IMR-90 (cell line): ENCODE data around the gene CENPN. TPM values are rescaled to one million over a fixed set of nuclear protein-coding genes. Genes with fewer than 3 reads are reported as not detected.

Experiments used
- ATAC-seq: fragments of 200-7000 bp; cut with Tn5 transposase; 2 replicates; pipeline ENCODE4 v1.9.1; 2020; ENCODE audit warnings: low read depth, mild to moderate bottlenecking, moderate library complexity
- BruUV-seq: library from RNA; stranded (reverse); fragments of 400-500 nt; replicated peaks from 2 replicates; lab custom pipeline; 2021; lab: Mats Ljungman, UMichigan
- CTCF ChIA-PET: fragments of 300-600 bp; formaldehyde crosslinking; extraction: SDS; loops from one replicate; lab custom pipeline; 2021; ENCODE audit warnings: antibody characterized with exemption; lab: Yijun Ruan, JAX
- POLR2A ChIA-PET: fragments of 300-600 bp; sonication (Branson Sonifier 250); formaldehyde crosslinking; loops from one replicate; lab custom pipeline; 2022; ENCODE audit warnings: antibody characterized with exemption; ENCODE audit not compliant: unreplicated experiment; lab: Charles Lee
- DNase-seq: peaks from one replicate; pipeline ENCODE4 v3.0.0; 2013
- H2AFZ ChIP-seq: replicated peaks from 2 replicates; pipeline ENCODE3; 2013; ENCODE audit warnings: low read length, mild to moderate bottlenecking; ENCODE audit not compliant: poor library complexity
- H2AK5ac ChIP-seq: 2 replicates; pipeline ENCODE4 v1.6.1; 2013; ENCODE audit warnings: low read depth, low read length, inconsistent platforms
- H2AK9ac ChIP-seq: replicated peaks from 2 replicates; pipeline ENCODE3; 2013; ENCODE audit warnings: mild to moderate bottlenecking, low read depth, low read length, moderate library complexity; ENCODE audit not compliant: poor library complexity
- H2BK120ac ChIP-seq: 2 replicates; pipeline ENCODE4 v1.6.1; 2013; ENCODE audit warnings: low read depth, low read length, inconsistent platforms
- H2BK15ac ChIP-seq: 3 replicates; pipeline ENCODE4 v1.6.1; 2013; ENCODE audit warnings: low read depth, low read length, inconsistent platforms
- H2BK20ac ChIP-seq: 2 replicates; pipeline ENCODE4 v1.6.1; 2013; ENCODE audit warnings: low read depth, mild to moderate bottlenecking, inconsistent platforms, low read length, moderate library complexity
- H2BK5ac ChIP-seq: 2 replicates; pipeline ENCODE4 v1.6.1; 2013; ENCODE audit warnings: mild to moderate bottlenecking, low read depth, low read length, inconsistent platforms; ENCODE audit not compliant: poor library complexity, severe bottlenecking
- H3K14ac ChIP-seq: replicated peaks from 2 replicates; pipeline ENCODE4 v1.6.1; 2013; ENCODE audit warnings: low read depth, low read length, inconsistent platforms
- H3K18ac ChIP-seq: 2 replicates; pipeline ENCODE4 v1.6.1; 2013; ENCODE audit warnings: low read depth, low read length, control low read depth
- H3K23ac ChIP-seq: 2 replicates; pipeline ENCODE4 v1.6.1; 2013; ENCODE audit warnings: low read depth, low read length, inconsistent platforms
- H3K27ac ChIP-seq: 2 replicates; pipeline ENCODE4 v1.5.1; 2013; ENCODE audit warnings: mild to moderate bottlenecking, control low read depth, low read length; ENCODE audit not compliant: insufficient read depth
- H3K27me3 ChIP-seq: 2 replicates; pipeline ENCODE4 v1.6.1; 2013; ENCODE audit warnings: low read length; ENCODE audit not compliant: control insufficient read depth, insufficient read depth
- H3K36me3 ChIP-seq: 2 replicates; pipeline ENCODE4 v1.6.1; 2013; ENCODE audit warnings: low read length, mixed read lengths; ENCODE audit not compliant: control insufficient read depth, insufficient read depth
- H3K4ac ChIP-seq: 2 replicates; pipeline ENCODE4 v1.6.1; 2013; ENCODE audit warnings: low read depth, low read length, inconsistent platforms
- H3K4me1 ChIP-seq: 2 replicates; pipeline ENCODE4 v1.6.1; 2013; ENCODE audit warnings: low read length, mixed read lengths; ENCODE audit not compliant: control insufficient read depth, insufficient read depth
- H3K4me2 ChIP-seq: 2 replicates; pipeline ENCODE4 v1.6.1; 2013; ENCODE audit warnings: low read depth, mild to moderate bottlenecking, control low read depth, low read length, moderate library complexity
- H3K4me3 ChIP-seq: 2 replicates; pipeline ENCODE4 v1.5.1; 2013; ENCODE audit warnings: low read depth, mild to moderate bottlenecking, control low read depth, low read length, moderate library complexity; ENCODE audit not compliant: insufficient read depth
- H3K56ac ChIP-seq: 2 replicates; pipeline ENCODE4 v1.6.1; 2013; ENCODE audit warnings: low read length, inconsistent platforms; ENCODE audit not compliant: insufficient read depth; ENCODE audit errors: extremely low read depth
- H3K79me1 ChIP-seq, 2 experiments: 2 replicates each; pipeline ENCODE4 v1.6.1; 2013; ENCODE audit warnings: low read length in 2 of 2, inconsistent platforms in 1 of 2, low read depth in 1 of 2
- H3K9ac ChIP-seq: 2 replicates; pipeline ENCODE4 v1.6.1; 2013; ENCODE audit warnings: low read depth, low read length, control low read depth
- H3K9me1 ChIP-seq: 2 replicates; pipeline ENCODE4 v1.6.1; 2013; ENCODE audit warnings: low read length, inconsistent platforms; ENCODE audit not compliant: insufficient read depth
- H3K9me3 ChIP-seq: 2 replicates; pipeline ENCODE4 v1.6.1; 2013; ENCODE audit warnings: low read length; ENCODE audit not compliant: control insufficient read depth, insufficient read depth
- H4K20me1 ChIP-seq: 2 replicates; pipeline ENCODE4 v1.6.1; 2013; ENCODE audit warnings: low read length, inconsistent platforms; ENCODE audit not compliant: insufficient read depth
- H4K5ac ChIP-seq: 2 replicates; pipeline ENCODE4 v1.6.1; 2013; ENCODE audit warnings: mild to moderate bottlenecking, low read depth, low read length, control low read depth
- H4K8ac ChIP-seq, 2 experiments: 2 replicates each; pipeline ENCODE4 v1.6.1; 2013; ENCODE audit warnings: low read depth in 2 of 2, low read length in 2 of 2, control low read depth in 1 of 2, inconsistent platforms in 1 of 2
- H4K91ac ChIP-seq: 2 replicates; pipeline ENCODE4 v1.6.1; 2013; ENCODE audit warnings: low read depth, low read length, inconsistent platforms; ENCODE audit not compliant: insufficient read depth
- CEBPB ChIP-seq: IDR thresholded peaks from 2 replicates; pipeline ENCODE4 v1.6.1; 2012; ENCODE audit warnings: low read depth, low read length, improper control_type of control experiment
- MXI1 ChIP-seq: IDR thresholded peaks from 2 replicates; pipeline ENCODE4 v1.6.1; 2012; ENCODE audit warnings: low read depth, mild to moderate bottlenecking, low read length, moderate library complexity, borderline replicate concordance
- NFE2L2 ChIP-seq: fragments of 150-350 bp; IDR thresholded peaks from 2 replicates; pipeline ENCODE4 v1.6.1; 2016; ENCODE audit warnings: low read depth, mild to moderate bottlenecking, low read length
- POLR2A ChIP-seq: IDR thresholded peaks from 2 replicates; pipeline ENCODE4 v1.6.1; 2012; ENCODE audit warnings: mild to moderate bottlenecking, low read depth, low read length
- RAD21 ChIP-seq: IDR thresholded peaks from 2 replicates; pipeline ENCODE4 v1.6.1; 2012; ENCODE audit warnings: low read length, improper control_type of control experiment
- RCOR1 ChIP-seq: IDR thresholded peaks from 2 replicates; pipeline ENCODE4 v1.6.1; 2012; ENCODE audit warnings: mild to moderate bottlenecking, low read length, improper control_type of control experiment; ENCODE audit not compliant: insufficient replicate concordance
- SMC3 ChIP-seq: fragments of 150-350 bp; IDR thresholded peaks from 2 replicates; pipeline ENCODE4 v1.6.1; 2016; ENCODE audit warnings: low read depth, mild to moderate bottlenecking, antibody characterized with exemption, low read length, moderate library complexity
- WGBS, 2 experiments: methylation state at CpG; one replicate each; pipeline versions ENCODE4 v1.1.5 to v1.1.7; 2013; ENCODE audit warnings: missing lambda C conversion rate in 2 of 2; ENCODE audit not compliant: insufficient read length in 1 of 2; ENCODE audit errors: extremely low coverage in 2 of 2; 5-methylcytosine and 5-hydroxymethylcytosine counted together
- dilution Hi-C: fragments of 300-500 bp; cut with HindIII; formaldehyde crosslinking; loops from one replicate; pipeline ENCODE4 v1.14.3; 2018; ENCODE audit warnings: low sequenced_read_pairs; ENCODE audit not compliant: unreplicated experiment
- in situ Hi-C: fragments of 300-500 bp; cut with MboI; formaldehyde crosslinking; loops from 3 replicates; pipeline ENCODE4 v1.14.3; 2019; ENCODE audit warnings: low sequenced_read_pairs, inconsistent platforms, mixed read lengths
- intact Hi-C: fragments of 100-400 bp; cut with micrococcal nuclease; formaldehyde crosslinking; loops from 2 replicates; pipeline ENCODE4 v1.10.0; 2022
- polyA plus RNA-seq, 3 experiments: library from polyadenylated mRNA; depleted of rRNA; stranded (reverse); fragments of >200 nt; gene quantifications; 2 replicates each; pipeline ENCODE4 v1.2.3, GENCODE V29; 2012; ENCODE audit warnings: low replicate concordance in 1 of 3
- total RNA-seq: library from RNA; depleted of rRNA; stranded (reverse); fragments of >200 nt; gene quantifications from 2 replicates; pipeline ENCODE4 v1.2.3, GENCODE V29; 2012
- TF ChIP-seq, protein P1 (sequence below): fragments of 150-350 bp; IDR thresholded peaks from 2 replicates; pipeline ENCODE4 v1.6.1; 2016; ENCODE audit warnings: low read depth, mild to moderate bottlenecking, low read length, moderate library complexity, borderline replicate concordance

CENPN gene
- total and polyA plus RNA-seq, 2 of the 4 experiments (the other 2 are of a cell fraction) = 20.5 to 22.8 TPM

DNA sequence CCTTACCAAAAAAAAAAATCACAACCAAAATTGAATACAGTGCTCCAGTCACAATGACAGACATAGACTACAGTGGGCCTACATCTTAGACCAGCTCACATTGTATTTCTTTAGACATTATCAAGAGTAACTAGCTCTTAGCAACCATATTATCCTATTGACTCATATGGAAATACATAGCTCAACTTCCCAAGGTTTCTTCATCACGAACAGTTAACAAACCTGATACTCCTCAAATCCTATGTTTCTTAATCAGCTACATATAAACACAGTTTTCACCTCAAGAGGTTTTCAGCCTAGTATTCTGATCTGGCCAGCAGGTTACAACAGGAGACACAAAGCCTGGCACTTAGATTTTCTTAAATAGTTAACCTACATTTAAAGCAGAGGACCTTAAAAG lies 30.1 kb upstream of the CENPN start:
- no peak overlapping the region for H2BK15ac ChIP-seq
- ChIA-PET POLR2A (no interaction called here), CTCF (no interaction called here)
- no peak overlapping the region for H2AK5ac ChIP-seq
- H3K18ac ChIP-seq = no peak overlapping the region
- H4K91ac ChIP-seq = no peak overlapping the region
- no peak overlapping the region for H2AK9ac ChIP-seq
- peaks cover 8% of the 10 kb centered on the region for H3K36me3 ChIP-seq
- ATAC-seq (peak; percentile 27; the same call in 1 of the 2 replicates), DNase-seq (peak; percentile 40)
- 80% methylated on average over 1 of the region's 1 CpG; no CpG with 5 or more reads in 1 of the 2 experiments for WGBS, 2 experiments
- no peak overlapping the region for H2BK5ac ChIP-seq
- no TSS peak for BruUV-seq
- peaks cover 17 to 18% of the 10 kb centered on the region in 2 experiments for H3K79me1 ChIP-seq
- dilution Hi-C loops = no loop called here
- H4K5ac ChIP-seq = no peak overlapping the region
- H2BK20ac ChIP-seq = no peak overlapping the region
- H3K27me3 ChIP-seq = no peaks in the 10 kb centered on the region
- intact Hi-C loops = no loop called here
- no peak overlapping the region for H3K23ac ChIP-seq
- no peak overlapping the region for H4K8ac ChIP-seq
- H3K4me1 ChIP-seq = no peaks in the 10 kb centered on the region
- H3K14ac ChIP-seq = no peak overlapping the region
- no peak overlapping the region for H3K9ac ChIP-seq
- in situ Hi-C loops = no loop called here
- no peak overlapping the region for H3K27ac ChIP-seq
- no peak overlapping the region for H2BK120ac ChIP-seq
- no peak overlapping the region for H3K56ac ChIP-seq
- TF ChIP-seq SMC3 (no peak), RAD21 (no peak), NFE2L2 (no peak), RCOR1 (no peak), MXI1 (no peak), CEBPB (peak; percentile 27; the same call in 1 of the 2 replicates), POLR2A (no peak)
- TF ChIP-seq, protein P1, sequence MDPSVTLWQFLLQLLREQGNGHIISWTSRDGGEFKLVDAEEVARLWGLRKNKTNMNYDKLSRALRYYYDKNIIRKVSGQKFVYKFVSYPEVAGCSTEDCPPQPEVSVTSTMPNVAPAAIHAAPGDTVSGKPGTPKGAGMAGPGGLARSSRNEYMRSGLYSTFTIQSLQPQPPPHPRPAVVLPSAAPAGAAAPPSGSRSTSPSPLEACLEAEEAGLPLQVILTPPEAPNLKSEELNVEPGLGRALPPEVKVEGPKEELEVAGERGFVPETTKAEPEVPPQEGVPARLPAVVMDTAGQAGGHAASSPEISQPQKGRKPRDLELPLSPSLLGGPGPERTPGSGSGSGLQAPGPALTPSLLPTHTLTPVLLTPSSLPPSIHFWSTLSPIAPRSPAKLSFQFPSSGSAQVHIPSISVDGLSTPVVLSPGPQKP = no peak
- H3K4me2 ChIP-seq = no peak overlapping the region
- H4K20me1 ChIP-seq = no peaks in the 10 kb centered on the region; the same call in 1 of the 2 replicates
- H2AFZ ChIP-seq = no peak overlapping the region
- H3K9me1 ChIP-seq = peaks cover 6% of the 10 kb centered on the region; the same call in 1 of the 2 replicates
- H3K4ac ChIP-seq = no peak overlapping the region
- no peak overlapping the region for H3K4me3 ChIP-seq
- H3K9me3 ChIP-seq = no peaks in the 10 kb centered on the region
